MCF 10A (cell line): ENCODE results near the gene INPP4A. TPM values are rescaled to one million over a fixed set of nuclear protein-coding genes. Genes with fewer than 3 reads are reported as not detected.

Experiments
- BruUV-seq: library from RNA; stranded (reverse); fragments of 400-500 nt; replicated peaks from 2 replicates; lab custom pipeline; 2021; lab: Mats Ljungman, UMichigan
- CTCF ChIA-PET: fragments of 300-600 bp; sonication (Branson Sonifier 250); formaldehyde crosslinking; extraction: SDS; loops from one replicate; lab custom pipeline; 2021; ENCODE audit warnings: antibody characterized with exemption, inconsistent platforms; lab: Yijun Ruan, JAX
- POLR2A ChIA-PET: fragments of 300-600, 350-650 bp; sonication (Branson Sonifier 250); formaldehyde crosslinking; extraction: SDS; loops from one replicate; lab custom pipeline; 2020; ENCODE audit warnings: antibody characterized with exemption, inconsistent platforms; lab: Yijun Ruan, JAX
- DNase-seq: peaks from one replicate; pipeline ENCODE4 v3.0.0-alpha.2; 2018; ENCODE audit not compliant: unreplicated experiment
- H3K27ac Mint-ChIP-seq: one replicate; pipeline ENCODE4 v1.8.0; 2022; ENCODE audit warnings: mild to moderate bottlenecking, low read depth, mixed read lengths; ENCODE audit not compliant: unreplicated experiment
- H3K27me3 Mint-ChIP-seq: one replicate; pipeline ENCODE4 v1.8.0; 2022; ENCODE audit warnings: mixed read lengths; ENCODE audit not compliant: insufficient read depth, unreplicated experiment
- H3K36me3 Mint-ChIP-seq: one replicate; pipeline ENCODE4 v1.8.0; 2022; ENCODE audit warnings: mild to moderate bottlenecking, moderate library complexity, mixed read lengths; ENCODE audit not compliant: insufficient read depth, unreplicated experiment
- H3K4me1 Mint-ChIP-seq: one replicate; pipeline ENCODE4 v1.8.0; 2022; ENCODE audit warnings: mixed read lengths; ENCODE audit not compliant: insufficient read depth, unreplicated experiment
- H3K4me3 Mint-ChIP-seq: one replicate; pipeline ENCODE4 v1.8.0; 2022; ENCODE audit warnings: mild to moderate bottlenecking, moderate library complexity, mixed read lengths; ENCODE audit not compliant: unreplicated experiment
- H3K9me3 Mint-ChIP-seq: one replicate; pipeline ENCODE4 v1.8.0; 2022; ENCODE audit warnings: mixed read lengths; ENCODE audit not compliant: unreplicated experiment
- intact Hi-C: fragments of 100-400 bp; cut with micrococcal nuclease; formaldehyde crosslinking; loops from 2 replicates; pipeline ENCODE4 v1.14.1; 2022
- total RNA-seq: library from RNA; stranded (reverse); gene quantifications from 2 replicates; pipeline ENCODE4 v1.2.3, GENCODE V29; 2022
- TF ChIP-seq, protein P1 (sequence below): fragments of 200-600 bp; IDR thresholded peaks from one replicate; pipeline ENCODE4 v1.8.0; 2022; ENCODE audit warnings: antibody characterized with exemption, mild to moderate bottlenecking; ENCODE audit not compliant: unreplicated experiment

The INPP4A gene
- total RNA-seq, 1 experiment from 2014 or later, result 21.5 TPM

DNA sequence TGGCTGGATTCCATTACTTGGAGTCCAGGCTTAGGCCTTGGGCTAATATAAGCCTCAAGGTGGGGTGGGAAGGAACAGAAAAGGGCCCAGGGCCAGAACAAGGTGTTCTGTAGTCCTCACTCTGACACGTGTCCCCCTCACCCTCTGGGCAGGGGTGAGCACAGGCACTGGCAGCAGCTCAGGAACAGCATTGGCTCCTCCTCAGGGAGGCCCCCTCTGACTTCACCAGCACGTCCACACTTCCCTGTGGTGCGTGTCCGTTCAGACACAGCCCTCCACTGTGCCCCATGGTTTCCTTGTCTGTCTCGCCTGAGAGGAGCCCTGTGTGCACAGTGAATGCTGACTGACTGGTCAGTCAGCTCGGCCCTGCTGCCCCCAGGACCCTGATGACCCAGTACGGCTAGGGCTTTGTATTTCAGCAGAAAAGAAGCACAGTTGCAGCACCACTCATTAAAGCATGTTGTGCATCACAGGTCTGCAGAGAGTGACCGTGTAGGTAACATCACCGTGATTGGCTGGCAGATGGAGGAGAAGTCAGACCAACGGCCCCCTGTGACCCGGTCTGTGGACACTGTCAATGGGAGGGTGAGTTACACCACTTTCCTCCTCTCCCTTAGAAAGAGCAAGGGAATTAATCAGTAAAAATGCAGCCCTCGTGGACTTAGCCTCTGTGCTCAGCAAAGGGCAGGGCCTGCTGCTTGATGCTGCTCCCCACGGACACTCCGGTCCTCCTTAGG, 92.9 kb downstream of the INPP4A start:
- ChIA-PET POLR2A (no interaction called here), CTCF (no interaction called here)
- DNase-seq, result no peak
- Mint-ChIP-seq H3K27ac (no peak overlapping the region), H3K4me3 (no peak overlapping the region), H3K4me1 (peaks cover 5% of the 10 kb centered on the region), H3K9me3 (no peaks in the 10 kb centered on the region), H3K27me3 (peaks cover under 1% of the 10 kb centered on the region), H3K36me3 (peaks cover 26% of the 10 kb centered on the region)
- intact Hi-C loops, result no loop called here
- TF ChIP-seq, protein P1, sequence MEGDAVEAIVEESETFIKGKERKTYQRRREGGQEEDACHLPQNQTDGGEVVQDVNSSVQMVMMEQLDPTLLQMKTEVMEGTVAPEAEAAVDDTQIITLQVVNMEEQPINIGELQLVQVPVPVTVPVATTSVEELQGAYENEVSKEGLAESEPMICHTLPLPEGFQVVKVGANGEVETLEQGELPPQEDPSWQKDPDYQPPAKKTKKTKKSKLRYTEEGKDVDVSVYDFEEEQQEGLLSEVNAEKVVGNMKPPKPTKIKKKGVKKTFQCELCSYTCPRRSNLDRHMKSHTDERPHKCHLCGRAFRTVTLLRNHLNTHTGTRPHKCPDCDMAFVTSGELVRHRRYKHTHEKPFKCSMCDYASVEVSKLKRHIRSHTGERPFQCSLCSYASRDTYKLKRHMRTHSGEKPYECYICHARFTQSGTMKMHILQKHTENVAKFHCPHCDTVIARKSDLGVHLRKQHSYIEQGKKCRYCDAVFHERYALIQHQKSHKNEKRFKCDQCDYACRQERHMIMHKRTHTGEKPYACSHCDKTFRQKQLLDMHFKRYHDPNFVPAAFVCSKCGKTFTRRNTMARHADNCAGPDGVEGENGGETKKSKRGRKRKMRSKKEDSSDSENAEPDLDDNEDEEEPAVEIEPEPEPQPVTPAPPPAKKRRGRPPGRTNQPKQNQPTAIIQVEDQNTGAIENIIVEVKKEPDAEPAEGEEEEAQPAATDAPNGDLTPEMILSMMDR, result no peak
- no TSS peak for BruUV-seq

- CTCF ChIA-PET, result interaction anchor here (0.6 kb wide), 1 partner anchor 36 kb away, joined by 3 read pairs; no protein-coding TSS in a partner anchor
These were observed 93.8 kb downstream of the INPP4A start for GRCh38 chr2:98538280-98539041.

DNA sequence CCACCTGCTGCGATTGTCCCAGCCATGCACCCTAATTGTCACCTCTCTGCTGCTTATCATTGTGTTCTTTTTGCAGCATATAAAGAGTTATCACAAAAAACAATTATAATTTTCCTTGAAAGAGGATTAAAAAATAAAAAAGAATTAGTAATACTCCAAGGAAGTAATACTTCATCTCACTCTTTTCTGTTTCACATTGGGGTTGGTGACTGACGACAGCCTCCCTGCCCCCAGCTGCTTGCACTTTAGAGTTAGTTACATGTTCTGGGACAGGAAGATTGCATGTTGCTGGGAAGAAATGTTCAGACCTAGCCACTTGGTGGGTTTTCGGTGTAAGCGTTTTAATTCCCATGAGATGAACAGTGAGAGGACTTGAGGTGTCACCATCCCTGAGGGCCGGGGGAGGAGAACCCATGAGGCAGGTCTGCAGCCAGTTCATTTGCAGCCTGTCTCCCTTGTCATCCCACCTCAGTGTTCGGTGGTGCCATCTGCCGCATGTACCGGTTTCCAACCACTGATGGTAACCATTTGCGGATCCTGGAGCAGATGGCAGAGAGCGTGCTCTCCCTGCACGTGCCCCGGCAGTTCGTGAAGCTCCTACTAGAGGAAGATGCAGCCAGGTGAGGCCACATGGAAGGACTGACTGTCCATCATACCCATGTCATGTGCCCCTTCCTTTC, 94.5 kb downstream of the INPP4A start:
- peaks cover 26% of the 10 kb centered on the region for H3K36me3 Mint-ChIP-seq
- H3K9me3 Mint-ChIP-seq, result no peaks in the 10 kb centered on the region
- CTCF ChIA-PET, result no interaction called here
- DNase-seq, result no peak
- TF ChIP-seq, protein P1, result no peak
- no peak overlapping the region for H3K27ac Mint-ChIP-seq
- no TSS peak for BruUV-seq
- H3K4me3 Mint-ChIP-seq, result no peak overlapping the region
- H3K4me1 Mint-ChIP-seq, result peaks cover 5% of the 10 kb centered on the region
- no peaks in the 10 kb centered on the region for H3K27me3 Mint-ChIP-seq
- intact Hi-C loops, result no loop called here
- POLR2A ChIA-PET, result no interaction called here

More at GRCh38 chr2:98538280-98539041, 93.8 kb downstream of the INPP4A start:
- TF ChIP-seq, protein P1, result no peak
- Mint-ChIP-seq H3K9me3 (no peaks in the 10 kb centered on the region), H3K27ac (no peak overlapping the region), H3K4me3 (no peak overlapping the region), H3K36me3 (peaks cover 26% of the 10 kb centered on the region), H3K4me1 (peaks cover 5% of the 10 kb centered on the region), H3K27me3 (no peaks in the 10 kb centered on the region)
- POLR2A ChIA-PET, result no interaction called here
- no peak for DNase-seq
- intact Hi-C loops, result no loop called here
- BruUV-seq, result no TSS peak

DNA sequence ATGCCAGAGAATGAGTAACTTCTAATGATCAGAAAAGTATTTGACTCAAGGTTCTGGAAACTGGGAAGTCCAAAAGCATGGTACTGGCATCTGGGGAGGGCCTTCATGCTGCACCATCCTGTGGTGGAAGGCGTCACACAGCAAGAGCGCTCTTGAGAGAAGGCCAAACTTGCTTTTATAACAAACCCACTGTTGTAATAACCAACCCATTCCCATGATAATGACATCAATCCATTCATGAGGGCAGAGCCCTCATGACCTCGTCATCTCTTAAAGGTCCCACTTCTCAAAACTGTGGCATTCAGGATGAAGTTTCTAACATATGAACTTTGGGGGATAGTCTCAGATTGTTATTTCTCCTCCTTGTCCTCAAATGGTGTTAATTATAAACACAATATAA, 95.9 kb downstream of the INPP4A start:
- CTCF ChIA-PET, result no interaction called here
- BruUV-seq, result no TSS peak
- TF ChIP-seq, protein P1, result no peak
- no peak for DNase-seq
- H3K27ac Mint-ChIP-seq, result no peak overlapping the region
- H3K9me3 Mint-ChIP-seq, result no peaks in the 10 kb centered on the region
- no peak overlapping the region for H3K4me3 Mint-ChIP-seq
- peaks cover 5% of the 10 kb centered on the region for H3K4me1 Mint-ChIP-seq
- H3K36me3 Mint-ChIP-seq, result peaks cover 26% of the 10 kb centered on the region
- intact Hi-C loops, result no loop called here
- no peaks in the 10 kb centered on the region for H3K27me3 Mint-ChIP-seq
- POLR2A ChIA-PET, result no interaction called here
